MCF 10A (cell line): ENCODE data around the gene CIP2A. TPM values are rescaled to one million over a fixed set of nuclear protein-coding genes. Genes with fewer than 3 reads are reported as not detected.

ENCODE experiments used
- BruUV-seq: library from RNA; stranded (reverse); fragments of 400-500 nt; replicated peaks from 2 replicates; lab custom pipeline; 2021; lab: Mats Ljungman, UMichigan
- CTCF ChIA-PET: fragments of 300-600 bp; sonication (Branson Sonifier 250); formaldehyde crosslinking; extraction: SDS; loops from one replicate; lab custom pipeline; 2021; ENCODE audit warnings: antibody characterized with exemption, inconsistent platforms; lab: Yijun Ruan, JAX
- POLR2A ChIA-PET: fragments of 300-600, 350-650 bp; sonication (Branson Sonifier 250); formaldehyde crosslinking; extraction: SDS; loops from one replicate; lab custom pipeline; 2020; ENCODE audit warnings: antibody characterized with exemption, inconsistent platforms; lab: Yijun Ruan, JAX
- DNase-seq: peaks from one replicate; pipeline ENCODE4 v3.0.0-alpha.2; 2018; ENCODE audit not compliant: unreplicated experiment
- H3K27ac Mint-ChIP-seq: one replicate; pipeline ENCODE4 v1.8.0; 2022; ENCODE audit warnings: mild to moderate bottlenecking, low read depth, mixed read lengths; ENCODE audit not compliant: unreplicated experiment
- H3K27me3 Mint-ChIP-seq: one replicate; pipeline ENCODE4 v1.8.0; 2022; ENCODE audit warnings: mixed read lengths; ENCODE audit not compliant: insufficient read depth, unreplicated experiment
- H3K36me3 Mint-ChIP-seq: one replicate; pipeline ENCODE4 v1.8.0; 2022; ENCODE audit warnings: mild to moderate bottlenecking, moderate library complexity, mixed read lengths; ENCODE audit not compliant: insufficient read depth, unreplicated experiment
- H3K4me1 Mint-ChIP-seq: one replicate; pipeline ENCODE4 v1.8.0; 2022; ENCODE audit warnings: mixed read lengths; ENCODE audit not compliant: insufficient read depth, unreplicated experiment
- H3K4me3 Mint-ChIP-seq: one replicate; pipeline ENCODE4 v1.8.0; 2022; ENCODE audit warnings: mild to moderate bottlenecking, moderate library complexity, mixed read lengths; ENCODE audit not compliant: unreplicated experiment
- H3K9me3 Mint-ChIP-seq: one replicate; pipeline ENCODE4 v1.8.0; 2022; ENCODE audit warnings: mixed read lengths; ENCODE audit not compliant: unreplicated experiment
- intact Hi-C: fragments of 100-400 bp; cut with micrococcal nuclease; formaldehyde crosslinking; loops from 2 replicates; pipeline ENCODE4 v1.14.1; 2022
- total RNA-seq: library from RNA; stranded (reverse); gene quantifications from 2 replicates; pipeline ENCODE4 v1.2.3, GENCODE V29; 2022
- TF ChIP-seq, protein P1 (sequence below): fragments of 200-600 bp; IDR thresholded peaks from one replicate; pipeline ENCODE4 v1.8.0; 2022; ENCODE audit warnings: antibody characterized with exemption, mild to moderate bottlenecking; ENCODE audit not compliant: unreplicated experiment

Gene CIP2A
- total RNA-seq, 1 experiment from 2014 or later = 23.9 TPM

DNA sequence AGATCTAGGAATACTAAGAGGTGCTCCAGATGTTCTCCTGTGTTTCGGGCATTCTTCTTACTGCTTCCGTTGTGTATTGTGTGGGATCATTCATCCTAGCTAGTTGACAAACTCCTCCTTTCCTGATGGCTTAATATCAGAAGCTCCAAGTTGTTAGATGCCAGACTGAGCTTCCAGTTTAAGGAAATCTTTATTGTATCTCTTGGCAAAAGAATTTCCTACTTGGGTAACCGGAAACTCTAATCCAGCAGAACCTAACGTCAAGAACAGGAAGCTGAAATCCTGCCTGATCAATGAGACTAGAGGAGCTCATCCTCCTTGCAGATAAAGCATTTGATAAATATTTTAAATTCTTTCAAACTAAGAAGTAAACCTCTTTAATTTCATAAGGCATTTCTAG lies 51.2 kb downstream of the CIP2A start:
- intact Hi-C loops = no loop called here

GRCh38 chr3:108528459-108529252 lies 60.6 kb downstream of the CIP2A start:
- H3K4me3 Mint-ChIP-seq = no peak overlapping the region
- no peaks in the 10 kb centered on the region for H3K4me1 Mint-ChIP-seq
- H3K27ac Mint-ChIP-seq = no peak overlapping the region
- no TSS peak for BruUV-seq
- H3K9me3 Mint-ChIP-seq = no peaks in the 10 kb centered on the region
- peaks cover 14% of the 10 kb centered on the region for H3K27me3 Mint-ChIP-seq
- intact Hi-C loops = no loop called here
- DNase-seq = no peak
- H3K36me3 Mint-ChIP-seq = no peaks in the 10 kb centered on the region
- POLR2A ChIA-PET = no interaction called here
- TF ChIP-seq, protein P1, sequence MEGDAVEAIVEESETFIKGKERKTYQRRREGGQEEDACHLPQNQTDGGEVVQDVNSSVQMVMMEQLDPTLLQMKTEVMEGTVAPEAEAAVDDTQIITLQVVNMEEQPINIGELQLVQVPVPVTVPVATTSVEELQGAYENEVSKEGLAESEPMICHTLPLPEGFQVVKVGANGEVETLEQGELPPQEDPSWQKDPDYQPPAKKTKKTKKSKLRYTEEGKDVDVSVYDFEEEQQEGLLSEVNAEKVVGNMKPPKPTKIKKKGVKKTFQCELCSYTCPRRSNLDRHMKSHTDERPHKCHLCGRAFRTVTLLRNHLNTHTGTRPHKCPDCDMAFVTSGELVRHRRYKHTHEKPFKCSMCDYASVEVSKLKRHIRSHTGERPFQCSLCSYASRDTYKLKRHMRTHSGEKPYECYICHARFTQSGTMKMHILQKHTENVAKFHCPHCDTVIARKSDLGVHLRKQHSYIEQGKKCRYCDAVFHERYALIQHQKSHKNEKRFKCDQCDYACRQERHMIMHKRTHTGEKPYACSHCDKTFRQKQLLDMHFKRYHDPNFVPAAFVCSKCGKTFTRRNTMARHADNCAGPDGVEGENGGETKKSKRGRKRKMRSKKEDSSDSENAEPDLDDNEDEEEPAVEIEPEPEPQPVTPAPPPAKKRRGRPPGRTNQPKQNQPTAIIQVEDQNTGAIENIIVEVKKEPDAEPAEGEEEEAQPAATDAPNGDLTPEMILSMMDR = no peak
- CTCF ChIA-PET = no interaction called here

More for the DNA sequence above, 51.2 kb downstream of the CIP2A start:
- H3K4me1 Mint-ChIP-seq = no peaks in the 10 kb centered on the region
- DNase-seq = no peak
- H3K27me3 Mint-ChIP-seq = no peaks in the 10 kb centered on the region
- ChIA-PET POLR2A (interaction anchor here (1.1 to 1.2 kb wide), 2 partner anchors 14 to 32 kb away, joined by 3 read pairs; no protein-coding TSS in a partner anchor), CTCF (interaction anchor here (1.2 to 1.3 kb wide), 2 partner anchors 14 to 33 kb away, joined by 3 to 4 read pairs; no protein-coding TSS in a partner anchor)
- TF ChIP-seq, protein P1 = no peak
- H3K36me3 Mint-ChIP-seq = peaks cover 6% of the 10 kb centered on the region
- no TSS peak for BruUV-seq
- H3K27ac Mint-ChIP-seq = no peak overlapping the region
- H3K4me3 Mint-ChIP-seq = no peak overlapping the region
- no peaks in the 10 kb centered on the region for H3K9me3 Mint-ChIP-seq

DNA sequence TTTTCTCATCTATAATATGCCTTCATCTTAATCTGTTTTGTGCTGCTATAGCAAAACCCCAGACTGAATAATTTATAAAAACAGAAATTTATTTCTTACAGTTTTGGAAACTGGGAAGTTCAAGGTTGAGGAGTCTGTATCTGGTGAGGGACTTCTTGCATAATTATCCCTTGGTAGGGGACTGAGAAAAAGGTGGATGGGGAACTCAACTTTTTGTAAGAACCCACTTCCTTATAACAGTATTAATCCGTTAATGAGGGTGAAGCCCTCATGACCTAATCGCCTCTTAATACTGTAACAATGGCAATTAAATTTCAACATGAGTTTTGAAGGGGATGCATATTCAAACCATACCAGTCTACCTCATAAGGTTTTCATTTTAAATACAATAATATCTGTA lies 61.4 kb downstream of the CIP2A start:
- no peaks in the 10 kb centered on the region for H3K9me3 Mint-ChIP-seq
- DNase-seq = no peak
- CTCF ChIA-PET = no interaction called here
- H3K4me3 Mint-ChIP-seq = no peak overlapping the region
- TF ChIP-seq, protein P1 = no peak
- BruUV-seq = no TSS peak
- H3K27ac Mint-ChIP-seq = no peak overlapping the region
- no peaks in the 10 kb centered on the region for H3K36me3 Mint-ChIP-seq
- H3K27me3 Mint-ChIP-seq = peaks cover 14% of the 10 kb centered on the region
- POLR2A ChIA-PET = no interaction called here
- intact Hi-C loops = no loop called here
- no peaks in the 10 kb centered on the region for H3K4me1 Mint-ChIP-seq

DNA sequence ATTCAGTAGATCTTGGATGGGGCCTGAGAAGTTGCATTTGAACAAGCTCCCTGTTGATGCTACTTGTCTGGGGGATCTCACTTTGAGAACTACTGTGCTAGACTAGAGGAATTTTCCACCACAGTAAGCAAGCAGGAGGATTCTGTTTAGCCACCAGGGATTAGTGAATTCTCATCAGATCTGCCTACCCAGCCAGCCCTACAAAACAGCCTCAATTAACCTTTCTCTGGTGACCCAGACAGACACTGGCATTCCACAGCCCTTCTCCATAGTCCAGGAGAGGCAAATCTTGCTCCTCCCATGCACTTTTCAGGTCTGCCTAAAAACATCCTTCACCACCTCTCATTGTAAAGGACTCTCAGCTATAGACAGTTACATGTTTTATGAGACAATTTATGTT lies 62.1 kb downstream of the CIP2A start:
- intact Hi-C loops = no loop called here
- Mint-ChIP-seq H3K4me3 (no peak overlapping the region), H3K27ac (no peak overlapping the region), H3K27me3 (peaks cover 14% of the 10 kb centered on the region), H3K4me1 (no peaks in the 10 kb centered on the region), H3K9me3 (no peaks in the 10 kb centered on the region), H3K36me3 (no peaks in the 10 kb centered on the region)
- CTCF ChIA-PET = interaction anchor here (0.7 to 1.9 kb wide), 3 partner anchors 26 to 365 kb away, joined by 3 to 5 read pairs (median 3); no protein-coding TSS in a partner anchor
- BruUV-seq = no TSS peak
- DNase-seq = no peak
- TF ChIP-seq, protein P1 = no peak
- POLR2A ChIA-PET = interaction anchor here (1.5 kb wide), 1 partner anchor 9 kb away, joined by 4 read pairs; no protein-coding TSS in a partner anchor
